Measurements from ENCODE around the gene VKORC1L1.
A peak's percentile ranks its signal among the peaks of the same experiment; 100 is the strongest.
"Not testable (repeated sequence)": the region's sequence is repeated elsewhere in the genome, so short reads cannot be mapped to it uniquely, and the experiment has no call there.

Gene VKORC1L1

GRCh38 chr7:65872776-65873581 is at the start of gene VKORC1L1:
Gene VKORC1L1 (plus strand): TSS chr7:65873074. CDS start chr7:65873372, 298 bp downstream.
- peak; percentile 90 for DNase-seq (ENCODE audit: low spot score)

- no peak for DNase-seq (ENCODE audit: low spot score)
Observed at GRCh38 chr7:65827366-65827765, 45.5 kb upstream of the VKORC1L1 start.

DNA sequence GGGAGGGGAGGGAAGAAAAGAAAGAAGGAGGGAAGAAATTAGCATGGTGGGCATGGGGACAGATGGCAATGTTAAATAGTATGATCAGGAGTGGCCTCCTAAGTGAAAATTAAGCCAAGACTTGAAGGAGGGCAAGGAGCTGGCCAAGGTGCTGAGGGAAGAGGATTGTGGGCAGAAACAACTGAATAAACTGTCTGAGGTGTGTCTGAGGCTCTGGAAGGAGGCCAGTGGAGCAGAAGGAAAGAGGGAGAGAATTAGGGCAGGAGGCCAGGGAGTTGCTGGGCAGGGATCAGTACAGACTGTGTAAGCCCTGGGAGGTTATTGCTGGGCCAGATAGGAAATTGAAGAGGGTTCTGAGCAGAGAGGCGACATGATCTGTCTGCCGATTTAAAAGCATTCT is 40.6 kb upstream of the VKORC1L1 start:
- DNase-seq (ENCODE audit: low spot score), result no peak

GRCh38 chr7:65836684-65837083 is 36.2 kb upstream of the VKORC1L1 start:
- DNase-seq (ENCODE audit: low spot score), result not testable (repeated sequence)

GRCh38 chr7:65837541-65837956 is 35.3 kb upstream of the VKORC1L1 start:
- DNase-seq (ENCODE audit: low spot score), result not testable (repeated sequence)

- DNase-seq (ENCODE audit: low spot score), result no peak
Observed at GRCh38 chr7:65839846-65840245, 33.0 kb upstream of the VKORC1L1 start.

DNA sequence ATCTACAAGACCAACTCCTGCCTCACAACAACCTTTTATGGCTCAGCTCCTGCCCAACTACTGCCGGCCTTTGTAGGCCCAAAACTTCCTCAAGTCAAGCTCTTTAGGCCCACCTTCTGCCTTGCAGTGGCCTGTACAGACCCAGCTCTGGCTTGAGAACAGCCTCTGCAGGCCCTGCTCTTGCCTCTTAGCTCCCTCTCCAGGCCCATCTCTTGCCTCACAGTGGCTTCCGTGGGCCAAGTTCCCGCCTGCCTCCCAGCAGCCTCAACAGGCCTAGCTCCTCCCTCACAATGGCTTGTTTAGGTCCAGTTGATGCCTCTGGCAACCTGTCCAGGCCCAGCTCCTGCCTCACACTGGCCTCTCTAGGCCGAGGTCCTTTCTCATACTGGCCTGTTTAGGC is 32.4 kb upstream of the VKORC1L1 start:
- DNase-seq (ENCODE audit: low spot score), result no peak

DNA sequence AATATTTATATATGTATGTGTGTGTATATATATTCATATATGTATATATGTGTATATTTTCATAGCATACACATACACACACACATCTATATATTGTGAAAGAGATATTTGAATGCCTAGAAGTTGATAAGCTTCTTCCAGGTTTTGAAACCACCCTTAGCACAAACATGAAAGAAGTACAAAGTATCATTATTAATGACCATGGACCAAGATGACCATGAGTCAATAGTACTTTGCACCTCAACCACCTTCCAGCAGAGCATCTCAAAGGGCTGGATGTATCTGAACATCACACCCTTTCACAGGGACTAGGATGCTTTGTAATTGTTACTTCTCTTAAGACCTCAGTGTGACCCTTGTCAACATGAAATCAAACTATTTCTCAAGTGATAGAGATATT is 29.3 kb upstream of the VKORC1L1 start:
- not testable (repeated sequence) for DNase-seq (ENCODE audit: low spot score)

DNA sequence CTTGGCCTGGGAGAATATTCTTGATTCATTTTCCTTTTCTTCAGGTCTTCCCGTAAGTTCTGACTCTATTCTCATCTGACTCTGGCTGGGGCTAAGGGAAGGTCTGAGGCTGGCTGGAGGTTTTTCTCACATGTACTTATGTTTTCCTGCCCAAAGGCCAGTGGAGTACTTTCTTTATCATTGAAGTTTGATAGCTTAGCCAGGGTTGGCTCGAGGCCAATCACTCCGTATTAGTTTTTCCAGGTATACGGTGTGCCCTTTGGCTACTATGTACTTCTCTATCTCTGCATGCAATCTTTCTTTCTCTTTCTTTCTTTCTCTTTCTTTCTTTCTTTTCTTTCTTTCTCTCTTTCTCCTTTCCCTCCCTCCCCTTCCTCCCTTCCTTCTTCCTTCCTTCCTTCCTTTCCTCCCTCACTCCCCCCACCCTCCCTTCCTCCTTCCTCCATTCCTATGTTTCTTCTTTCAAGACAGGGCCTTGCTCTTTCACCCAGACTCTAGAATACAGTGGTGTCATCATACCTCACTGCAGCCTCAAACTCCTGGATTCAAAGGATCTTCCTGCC is 26.8 kb upstream of the VKORC1L1 start:
- DNase-seq (ENCODE audit: low spot score), result no peak

GRCh38 chr7:65853426-65853825 is 19.4 kb upstream of the VKORC1L1 start:
- DNase-seq (ENCODE audit: low spot score), result not testable (repeated sequence)

- not testable (repeated sequence) for DNase-seq (ENCODE audit: low spot score)
Observed at GRCh38 chr7:65853892-65854291, 19.0 kb upstream of the VKORC1L1 start.

DNA sequence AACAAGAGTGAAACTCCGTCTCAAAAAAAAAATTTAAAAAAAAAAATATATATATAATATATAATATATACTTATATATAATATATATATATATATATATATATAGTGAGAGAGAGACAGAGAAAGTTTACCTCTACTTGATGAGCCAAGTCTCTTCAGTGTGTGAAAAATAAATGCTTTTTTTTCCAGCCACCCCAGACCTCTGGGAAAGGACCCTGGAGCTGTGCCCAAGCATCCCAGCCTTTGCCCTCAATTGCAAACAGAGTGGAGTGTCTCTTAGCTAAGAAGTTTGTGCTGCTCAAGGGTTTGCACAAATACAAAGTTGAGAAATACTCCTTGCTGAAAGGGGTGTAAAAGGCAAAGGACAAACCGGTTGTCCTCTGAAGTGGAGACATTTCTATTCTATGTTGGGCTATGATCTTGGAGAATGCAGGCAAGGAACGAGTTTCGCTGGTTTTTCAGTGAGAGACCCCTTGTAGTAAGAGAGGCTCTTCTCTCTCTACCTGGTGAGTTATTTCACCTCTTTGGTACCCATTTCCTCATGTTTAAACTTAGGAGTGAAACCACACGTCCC is 15.5 kb upstream of the VKORC1L1 start:
- not testable (repeated sequence) for DNase-seq (ENCODE audit: low spot score)

GRCh38 chr7:65858660-65859059 is 14.2 kb upstream of the VKORC1L1 start:
- not testable (repeated sequence) for DNase-seq (ENCODE audit: low spot score)

GRCh38 chr7:65866244-65866643 is 6.6 kb upstream of the VKORC1L1 start:
- DNase-seq (ENCODE audit: low spot score), result not testable (repeated sequence)

DNA sequence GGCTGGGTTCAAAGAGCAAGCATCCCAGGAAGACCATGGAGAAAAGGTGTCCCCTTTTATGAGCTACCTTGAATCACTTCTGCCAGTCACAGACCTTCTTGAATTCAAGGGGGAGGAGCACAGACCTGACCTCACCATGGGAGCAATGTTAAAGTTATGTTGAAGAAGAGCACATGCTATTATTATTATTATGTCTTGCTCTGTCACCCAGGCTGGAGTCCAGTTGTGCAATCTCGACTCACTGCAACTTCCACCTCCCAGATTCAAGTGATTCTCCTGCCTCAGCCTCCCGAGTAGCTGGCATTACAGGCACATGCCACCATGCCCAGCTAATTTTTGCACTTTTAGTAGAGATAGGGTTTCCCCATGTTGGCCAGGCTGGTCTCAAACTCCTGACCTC is 5.2 kb upstream of the VKORC1L1 start:
- not testable (repeated sequence) for DNase-seq (ENCODE audit: low spot score)

GRCh38 chr7:65869312-65869711 is 3.6 kb upstream of the VKORC1L1 start:
- not testable (repeated sequence) for DNase-seq (ENCODE audit: low spot score)

DNA sequence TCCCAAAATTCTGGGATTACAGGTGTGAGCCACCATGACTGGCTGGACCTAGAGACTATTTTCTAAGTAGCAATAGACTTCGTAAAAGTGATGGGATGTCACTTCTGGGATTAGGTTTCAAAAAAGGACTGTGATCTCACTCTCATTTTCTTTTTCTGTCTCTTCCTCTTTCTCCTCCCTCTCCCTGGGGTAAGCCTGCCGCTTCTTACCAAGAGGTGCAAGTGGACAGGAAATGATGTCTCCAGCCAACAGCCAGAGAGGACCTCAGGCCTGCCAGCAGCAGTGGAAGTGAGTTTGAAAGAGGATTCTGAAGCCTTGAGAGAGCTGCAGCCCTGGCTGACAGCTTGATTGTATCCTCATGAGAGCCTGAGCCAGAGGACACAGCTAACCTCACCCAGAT is 1.4 kb upstream of the VKORC1L1 start:
- peak; percentile 31 for DNase-seq (ENCODE audit: low spot score)

GRCh38 chr7:65873582-65874193 is 814 bp downstream of the VKORC1L1 start:
- not testable (repeated sequence) for DNase-seq (ENCODE audit: low spot score)

- DNase-seq (ENCODE audit: low spot score), result not testable (repeated sequence)
Observed at GRCh38 chr7:65875715-65876114, 2.8 kb downstream of the VKORC1L1 start.

GRCh38 chr7:65879292-65880153 is 6.6 kb downstream of the VKORC1L1 start:
- DNase-seq (ENCODE audit: low spot score), result not testable (repeated sequence)

DNA sequence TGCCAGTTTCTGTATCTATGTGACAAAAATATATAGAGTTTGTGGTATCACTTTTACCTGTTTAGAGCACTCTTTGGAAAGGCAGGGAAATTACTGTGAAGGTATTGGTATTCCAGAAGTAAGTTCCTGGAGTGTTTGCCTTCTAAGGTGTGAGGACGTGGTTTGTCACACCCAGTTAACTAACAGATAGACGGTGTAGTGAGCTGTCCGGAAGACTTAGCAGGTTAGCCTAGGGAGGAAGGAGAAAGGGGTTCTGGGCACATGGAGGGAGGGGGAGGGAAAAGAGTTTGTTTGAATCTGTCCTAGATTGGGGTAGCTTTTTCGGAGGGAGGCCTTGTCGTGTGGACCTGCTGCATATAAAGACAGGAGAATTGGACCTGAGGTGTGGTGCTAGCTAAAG is 7.4 kb downstream of the VKORC1L1 start:
- not testable (repeated sequence) for DNase-seq (ENCODE audit: low spot score)

DNA sequence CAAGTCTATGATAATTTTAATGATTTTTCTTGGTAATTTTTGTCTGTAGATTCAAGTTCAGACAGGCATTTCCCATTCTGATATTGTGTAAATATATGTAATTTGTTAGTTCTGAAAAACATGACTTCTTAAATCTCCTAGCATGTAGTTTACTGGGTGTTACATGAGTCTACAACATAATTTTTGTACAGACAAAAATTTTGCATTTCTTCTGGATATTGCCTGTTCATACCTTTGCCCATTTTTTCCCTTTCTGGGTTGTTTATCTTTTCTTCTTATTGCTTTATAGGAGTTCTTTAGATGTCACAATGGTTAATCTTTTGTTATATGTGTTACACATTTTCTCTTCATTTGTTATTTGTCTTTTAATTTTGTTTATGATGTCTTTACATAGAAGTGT is 12.1 kb downstream of the VKORC1L1 start:
- DNase-seq (ENCODE audit: low spot score), result not testable (repeated sequence)
